ENCODE data around the gene EXOC5.

- TF ChIP-seq CTCF (conservative IDR thresholded peaks at IDR 0.05 in 1 of 2, IDR thresholded peaks at IDR 0.05 in 1 of 2; ENCODE audit: extremely low read depth in 1 of 2, insufficient read depth in 1 of 2, low read depth in 1 of 2, low read length in 2 of 2) (peak in 1 of 2 donors; percentile 24), EZH2 (IDR thresholded peaks at IDR 0.05; ENCODE audit: borderline replicate concordance, low read length) (no peak)
Observed at GRCh38 chr14:57293866-57294837, 25.4 kb upstream of the EXOC5 start.

Measured in mammary epithelial cell (primary cell).